Progenitor cell of endocrine pancreas (in vitro differentiated cells): ENCODE results near the gene ANKRD33. TPM values are rescaled to one million over a fixed set of nuclear protein-coding genes. Genes with fewer than 3 reads are reported as not detected.

Source experiments
- DNase-seq: peaks from one replicate; pipeline ENCODE4 v3.0.0; 2021; ENCODE audit warnings: low spot score; ENCODE audit not compliant: unreplicated experiment
- H3K27ac Mint-ChIP-seq: 2 replicates; pipeline ENCODE4 v1.8.0; 2021; ENCODE audit warnings: mild to moderate bottlenecking, moderate library complexity, mixed read lengths
- H3K27me3 Mint-ChIP-seq: 2 replicates; pipeline ENCODE4 v1.8.0; 2021; ENCODE audit warnings: mixed read lengths
- H3K36me3 Mint-ChIP-seq: 2 replicates; pipeline ENCODE4 v1.8.0; 2022; ENCODE audit warnings: mixed read lengths; ENCODE audit not compliant: insufficient read depth
- H3K4me1 Mint-ChIP-seq: 2 replicates; pipeline ENCODE4 v1.8.0; 2021; ENCODE audit warnings: low read depth, mixed read lengths
- H3K4me3 Mint-ChIP-seq: 2 replicates; pipeline ENCODE4 v1.8.0; 2021; ENCODE audit warnings: low read depth, mild to moderate bottlenecking, moderate library complexity, mixed read lengths
- H3K9me3 Mint-ChIP-seq: 2 replicates; pipeline ENCODE4 v1.8.0; 2021; ENCODE audit warnings: low read depth, mixed read lengths
- total RNA-seq: library from RNA; stranded (reverse); gene quantifications from 2 replicates; pipeline ENCODE4 v1.2.1, GENCODE V29; 2021
- TF ChIP-seq, protein P1 (sequence below): fragments of 200-600 bp; sonication (generic); IDR thresholded peaks from one replicate; pipeline ENCODE4 v1.5.0; 2021; ENCODE audit warnings: antibody characterized with exemption, mild to moderate bottlenecking; ENCODE audit not compliant: unreplicated experiment

The ANKRD33 gene
- total RNA-seq, 1 donor from 2014 or later: 0.14 TPM

DNA sequence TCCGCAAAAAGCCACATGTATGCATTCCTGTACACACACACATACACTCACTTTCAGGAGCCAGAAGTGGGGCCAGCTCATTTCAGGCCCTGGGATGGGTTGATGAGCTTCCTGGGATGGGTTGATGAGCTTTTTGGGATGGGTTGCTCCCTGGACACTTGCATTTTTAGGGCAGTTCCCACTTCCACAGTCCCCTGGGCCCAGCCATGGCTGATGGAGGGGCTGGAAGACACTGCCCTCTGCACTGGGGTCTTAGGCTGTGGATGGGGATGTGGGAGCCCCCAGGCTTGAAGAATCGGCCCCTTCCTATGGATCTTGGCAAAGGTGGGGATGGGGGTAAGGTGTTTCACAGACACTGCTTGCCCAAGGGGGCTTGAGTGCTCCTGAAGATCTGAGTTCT lies 32.1 kb downstream of the ANKRD33 start:
- DNase-seq: no peak
- Mint-ChIP-seq H3K4me3 (no peak overlapping the region), H3K27me3 (peaks cover 22% of the 10 kb centered on the region), H3K27ac (no peak overlapping the region), H3K9me3 (no peaks in the 10 kb centered on the region), H3K36me3 (no peaks in the 10 kb centered on the region), H3K4me1 (peaks cover 19% of the 10 kb centered on the region)
- TF ChIP-seq, protein P1, sequence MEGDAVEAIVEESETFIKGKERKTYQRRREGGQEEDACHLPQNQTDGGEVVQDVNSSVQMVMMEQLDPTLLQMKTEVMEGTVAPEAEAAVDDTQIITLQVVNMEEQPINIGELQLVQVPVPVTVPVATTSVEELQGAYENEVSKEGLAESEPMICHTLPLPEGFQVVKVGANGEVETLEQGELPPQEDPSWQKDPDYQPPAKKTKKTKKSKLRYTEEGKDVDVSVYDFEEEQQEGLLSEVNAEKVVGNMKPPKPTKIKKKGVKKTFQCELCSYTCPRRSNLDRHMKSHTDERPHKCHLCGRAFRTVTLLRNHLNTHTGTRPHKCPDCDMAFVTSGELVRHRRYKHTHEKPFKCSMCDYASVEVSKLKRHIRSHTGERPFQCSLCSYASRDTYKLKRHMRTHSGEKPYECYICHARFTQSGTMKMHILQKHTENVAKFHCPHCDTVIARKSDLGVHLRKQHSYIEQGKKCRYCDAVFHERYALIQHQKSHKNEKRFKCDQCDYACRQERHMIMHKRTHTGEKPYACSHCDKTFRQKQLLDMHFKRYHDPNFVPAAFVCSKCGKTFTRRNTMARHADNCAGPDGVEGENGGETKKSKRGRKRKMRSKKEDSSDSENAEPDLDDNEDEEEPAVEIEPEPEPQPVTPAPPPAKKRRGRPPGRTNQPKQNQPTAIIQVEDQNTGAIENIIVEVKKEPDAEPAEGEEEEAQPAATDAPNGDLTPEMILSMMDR: no peak

DNA sequence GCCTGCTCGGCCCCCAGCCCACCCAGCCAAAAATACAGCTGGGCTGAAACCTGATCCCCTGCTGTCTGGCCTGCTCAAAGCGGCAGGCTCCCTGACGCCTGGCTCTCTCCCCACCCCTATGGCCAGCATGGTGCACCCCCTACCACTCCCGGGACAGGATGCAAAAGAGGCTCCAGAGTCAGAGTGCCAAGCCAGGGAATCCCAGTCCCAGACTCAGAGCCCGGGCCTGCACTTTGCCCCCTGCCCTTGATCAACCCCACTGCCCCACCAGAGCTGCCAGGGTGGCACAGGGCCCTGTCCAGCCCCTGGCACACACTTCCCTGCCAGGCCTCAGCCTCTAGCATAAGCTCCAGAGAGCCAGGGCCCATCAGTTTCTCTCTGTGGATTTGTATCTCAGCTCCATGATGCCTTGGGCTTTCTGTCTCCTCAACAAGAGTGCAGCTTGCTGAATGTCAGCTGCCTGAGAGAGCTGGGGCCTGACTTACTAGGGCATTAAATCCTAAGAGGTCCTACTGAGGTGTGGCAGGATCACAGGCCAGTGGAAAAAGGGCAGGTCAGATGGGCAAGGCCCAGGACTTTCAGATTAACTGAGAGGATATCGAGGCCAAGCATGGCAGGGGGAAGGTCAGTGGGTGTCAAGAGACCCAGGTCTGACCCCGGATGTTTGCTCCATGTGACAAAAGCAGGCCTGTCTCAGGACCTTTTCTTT lies 33.3 kb downstream of the ANKRD33 start:
- TF ChIP-seq, protein P1: no peak
- Mint-ChIP-seq H3K4me1 (peaks cover 21% of the 10 kb centered on the region), H3K27ac (no peak overlapping the region), H3K27me3 (peaks cover 24% of the 10 kb centered on the region), H3K36me3 (no peaks in the 10 kb centered on the region), H3K9me3 (no peaks in the 10 kb centered on the region), H3K4me3 (no peak overlapping the region)
- no peak for DNase-seq

DNA sequence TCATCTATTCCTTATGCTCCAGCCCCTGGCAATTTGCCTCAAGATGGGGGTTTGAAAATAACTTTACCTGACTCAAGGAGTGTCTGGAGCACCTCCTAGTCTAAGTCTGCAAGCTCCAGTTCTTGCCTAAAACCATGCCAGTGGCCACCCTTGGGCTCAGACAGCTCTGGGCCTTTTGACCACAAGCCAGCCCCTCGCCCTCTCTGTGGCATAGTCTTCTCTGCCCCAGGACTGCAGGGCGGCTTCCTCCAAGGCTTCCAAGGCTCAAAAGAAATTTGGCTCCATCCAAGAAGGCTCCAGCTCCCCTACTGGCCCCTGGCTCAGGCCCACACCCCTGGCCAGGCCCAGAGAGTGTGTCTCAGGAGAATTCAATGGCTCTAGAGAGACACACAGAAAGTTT lies 34.2 kb downstream of the ANKRD33 start:
- no peak for DNase-seq
- TF ChIP-seq, protein P1: no peak
- H3K4me3 Mint-ChIP-seq: no peak overlapping the region
- H3K27ac Mint-ChIP-seq: no peak overlapping the region
- H3K36me3 Mint-ChIP-seq: no peaks in the 10 kb centered on the region
- no peaks in the 10 kb centered on the region for H3K9me3 Mint-ChIP-seq
- H3K4me1 Mint-ChIP-seq: peaks cover 22% of the 10 kb centered on the region
- peaks cover 21% of the 10 kb centered on the region for H3K27me3 Mint-ChIP-seq

DNA sequence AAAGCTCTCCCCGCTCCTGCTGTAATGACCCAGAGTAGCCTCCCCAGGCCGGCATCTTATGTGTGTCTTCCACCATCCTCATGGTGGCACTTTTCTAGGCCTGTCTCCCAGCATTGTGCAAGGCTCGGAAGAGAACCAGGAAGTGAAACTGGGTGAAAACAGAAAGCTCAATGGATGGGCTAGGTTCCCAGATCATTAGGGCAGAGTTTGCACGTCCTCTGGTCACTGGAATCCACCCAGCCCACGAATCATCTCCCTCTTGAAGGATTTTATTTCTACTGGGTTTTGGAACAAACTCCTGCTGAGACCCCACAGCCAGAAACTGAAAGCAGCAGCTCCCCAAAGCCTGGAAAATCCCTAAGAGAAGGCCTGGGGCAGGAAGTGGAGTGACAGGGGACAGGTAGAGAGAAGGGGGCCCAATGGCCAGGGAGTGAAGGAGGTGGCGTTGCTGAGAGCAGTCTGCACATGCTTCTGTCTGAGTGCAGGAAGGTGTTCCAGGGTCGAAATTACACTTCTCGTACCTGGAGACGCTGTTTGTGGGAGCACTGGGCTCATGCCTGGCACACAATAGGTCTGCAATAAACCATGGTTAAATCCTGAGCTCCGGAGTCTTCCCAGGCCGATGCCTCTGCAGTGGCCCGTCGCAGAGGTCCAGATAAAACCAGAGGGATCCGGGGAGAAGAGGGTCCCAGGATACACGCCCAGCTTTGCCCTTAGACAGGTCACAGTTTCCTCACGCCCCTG lies 35.0 kb downstream of the ANKRD33 start:
- no peaks in the 10 kb centered on the region for H3K9me3 Mint-ChIP-seq
- H3K4me3 Mint-ChIP-seq: no peak overlapping the region
- no peaks in the 10 kb centered on the region for H3K36me3 Mint-ChIP-seq
- no peak overlapping the region for H3K27ac Mint-ChIP-seq
- H3K27me3 Mint-ChIP-seq: peaks cover 18% of the 10 kb centered on the region
- DNase-seq: no peak
- peaks cover 15% of the 10 kb centered on the region for H3K4me1 Mint-ChIP-seq
- TF ChIP-seq, protein P1: no peak

DNA sequence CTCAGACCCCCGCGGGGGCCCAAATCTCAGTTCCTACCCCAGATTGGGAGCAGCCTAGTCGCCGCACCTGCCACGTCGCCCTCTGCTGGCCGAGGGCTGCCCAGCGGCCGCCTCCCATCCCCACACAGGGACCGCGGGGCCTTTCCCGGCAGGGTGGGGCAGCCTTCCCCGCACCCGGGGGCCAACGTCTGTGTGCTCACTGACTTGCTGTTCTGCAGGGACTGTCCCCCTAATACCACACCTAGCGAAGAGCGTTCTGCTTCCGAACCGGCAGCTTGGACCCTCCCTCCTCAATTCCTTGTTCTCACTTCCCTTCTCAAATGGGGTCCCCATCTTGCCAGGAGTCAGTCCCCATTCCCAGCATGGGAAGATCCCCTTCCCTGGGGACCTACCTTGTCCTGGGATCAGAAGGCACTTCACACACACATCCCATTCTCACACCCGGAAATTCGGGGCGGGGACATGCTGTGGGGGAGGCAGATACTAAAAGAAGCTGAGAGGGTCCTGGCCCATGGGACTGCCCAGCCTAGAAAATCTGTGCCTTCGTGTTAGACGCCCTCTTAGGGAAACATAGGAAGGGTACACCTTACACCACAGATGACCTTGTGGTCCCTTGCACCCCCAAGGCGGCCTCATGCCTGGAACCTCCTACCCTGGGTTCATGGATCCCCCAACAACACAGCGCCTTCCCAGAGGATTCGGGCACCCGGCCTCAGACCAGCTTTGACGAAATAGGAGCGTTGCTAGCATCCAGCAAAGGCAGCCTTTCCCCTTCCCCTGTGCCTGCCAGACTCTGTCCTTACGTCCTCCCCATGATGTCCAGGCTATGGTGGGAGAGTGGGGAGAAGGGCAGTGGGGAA lies 35.8 kb downstream of the ANKRD33 start:
- Mint-ChIP-seq H3K4me3 (no peak overlapping the region), H3K27ac (no peak overlapping the region)

More for the DNA sequence above, 35.8 kb downstream of the ANKRD33 start:
- Mint-ChIP-seq H3K4me1 (peaks cover 11% of the 10 kb centered on the region), H3K9me3 (no peaks in the 10 kb centered on the region), H3K27me3 (peaks cover 18% of the 10 kb centered on the region), H3K36me3 (no peaks in the 10 kb centered on the region)
- peak; percentile 30 for DNase-seq
- TF ChIP-seq, protein P1: peak; percentile 86
